Right atrium auricular region (tissue), 2 donors: Measurements from ENCODE around the gene FOXP1. TPM values are rescaled to one million over a fixed set of nuclear protein-coding genes. Genes with fewer than 3 reads are reported as not detected.
A peak's percentile ranks its signal among the peaks of the same experiment; 100 is the strongest.

Experiments
- DNase-seq: peaks from one replicate; pipeline ENCODE4 v3.0.0-alpha.2; 2019; ENCODE audit warnings: low spot score
- H3K27ac ChIP-seq, 2 donors: fragments of 200-600 bp; sonication (generic); 1 replicate in 1 of 2; 2 replicates in 1 of 2; pipeline ENCODE4 v1.5.1; 2016 to 2019
- H3K27me3 ChIP-seq, 2 donors: fragments of 200-600 bp; sonication (generic); one replicate each; pipeline versions ENCODE4 v1.5.1 to v1.6.0; 2017 to 2019
- H3K36me3 ChIP-seq: fragments of 200-600 bp; sonication (generic); one replicate; pipeline ENCODE4 v1.5.1; 2016
- H3K4me1 ChIP-seq, 2 donors: fragments of 200-600 bp; sonication (generic); one replicate each; pipeline versions ENCODE4 v1.5.1 to v1.6.0; 2017 to 2019
- H3K4me3 ChIP-seq, 2 donors: fragments of 200-600 bp; sonication (generic); 1 replicate in 1 of 2; 2 replicates in 1 of 2; pipeline ENCODE4 v1.5.1; 2017 to 2019; ENCODE audit warnings: mild to moderate bottlenecking in 1 of 2, moderate library complexity in 1 of 2
- H3K9me3 ChIP-seq, 2 donors: fragments of 200-600 bp; sonication (generic); one replicate each; pipeline ENCODE4 v1.5.1; 2019
- CTCF ChIP-seq, 2 donors: fragments of 200-600 bp; sonication (generic); IDR thresholded peaks; one replicate each; pipeline ENCODE4 v1.5.1; 2019; ENCODE audit warnings: antibody characterized with exemption in 2 of 2
- total RNA-seq, 2 donors: library from RNA; depleted of rRNA; stranded (reverse); fragments of >200 nt; gene quantifications; one replicate each; pipeline ENCODE4 v1.1.0, GENCODE V29; 2016

The FOXP1 gene
- total RNA-seq, 2 donors from 2014 or later: 39.2 to 59.0 TPM

GRCh38 chr3:71444028-71444860, 139.3 kb downstream of the FOXP1 start:
- H3K36me3 ChIP-seq: no peaks in the 10 kb centered on the region
- no peaks in the 10 kb centered on the region for H3K9me3 ChIP-seq
- peaks cover 0 to 39% of the 10 kb centered on the region in 2 donors for H3K4me1 ChIP-seq
- no peak for DNase-seq
- no peak overlapping the region for H3K4me3 ChIP-seq
- no peaks in the 10 kb centered on the region for H3K27me3 ChIP-seq
- H3K27ac ChIP-seq: peak overlapping the region; percentile 42 to 46
- TF ChIP-seq CTCF (IDR thresholded peaks at IDR 0.05): no peak

DNA sequence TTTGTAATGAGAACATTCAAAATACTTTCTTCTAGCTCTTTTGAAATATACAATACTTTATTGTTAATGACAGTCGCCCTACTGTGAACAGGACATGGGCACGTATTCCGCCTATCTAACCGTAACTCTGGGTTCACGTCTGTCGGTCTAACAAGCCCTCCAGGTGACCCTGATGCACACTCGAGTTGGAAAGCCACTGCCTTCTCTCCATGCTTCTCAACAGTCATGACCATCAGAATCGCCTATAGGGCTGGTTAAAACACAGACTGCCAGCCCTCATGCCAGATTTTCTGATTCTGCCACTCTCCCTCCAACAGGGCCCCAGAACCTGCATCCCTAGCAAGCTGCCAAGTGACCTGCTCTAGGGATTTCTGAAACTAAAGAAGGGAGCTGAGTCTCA, 140.2 kb downstream of the FOXP1 start:
- peak overlapping the region; percentile 42 to 46 for H3K27ac ChIP-seq
- H3K4me3 ChIP-seq: no peak overlapping the region
- H3K4me1 ChIP-seq: peaks cover 0 to 39% of the 10 kb centered on the region in 2 donors
- no peaks in the 10 kb centered on the region for H3K36me3 ChIP-seq
- H3K9me3 ChIP-seq: no peaks in the 10 kb centered on the region
- no peak for DNase-seq
- TF ChIP-seq CTCF (IDR thresholded peaks at IDR 0.05): no peak
- H3K27me3 ChIP-seq: no peaks in the 10 kb centered on the region

DNA sequence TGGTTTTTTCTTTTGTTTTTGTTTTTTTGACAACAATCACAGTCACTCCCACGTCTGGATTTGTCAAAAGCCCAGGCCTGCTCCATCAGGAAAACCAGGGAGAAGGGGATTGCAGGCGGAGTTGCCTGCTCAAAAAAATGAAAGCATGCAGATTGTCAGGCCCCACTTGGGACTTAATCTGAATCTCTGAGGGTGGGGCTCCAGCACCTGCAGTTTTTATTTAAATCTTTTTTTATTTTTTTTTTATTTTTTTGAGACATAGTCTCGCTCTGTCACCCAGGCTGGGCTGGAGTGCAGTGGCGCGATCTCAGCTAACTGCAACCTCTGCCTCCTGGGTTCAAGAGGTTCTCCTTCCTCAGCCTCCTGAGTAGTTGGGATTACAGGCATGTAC, 140.9 kb downstream of the FOXP1 start:
- peaks cover 0 to 39% of the 10 kb centered on the region in 2 donors for H3K4me1 ChIP-seq
- no peak for TF ChIP-seq CTCF (IDR thresholded peaks at IDR 0.05)
- H3K4me3 ChIP-seq: no peak overlapping the region
- H3K9me3 ChIP-seq: no peaks in the 10 kb centered on the region
- no peaks in the 10 kb centered on the region for H3K36me3 ChIP-seq
- DNase-seq: no peak
- H3K27me3 ChIP-seq: no peaks in the 10 kb centered on the region
- H3K27ac ChIP-seq: no peak overlapping the region

DNA sequence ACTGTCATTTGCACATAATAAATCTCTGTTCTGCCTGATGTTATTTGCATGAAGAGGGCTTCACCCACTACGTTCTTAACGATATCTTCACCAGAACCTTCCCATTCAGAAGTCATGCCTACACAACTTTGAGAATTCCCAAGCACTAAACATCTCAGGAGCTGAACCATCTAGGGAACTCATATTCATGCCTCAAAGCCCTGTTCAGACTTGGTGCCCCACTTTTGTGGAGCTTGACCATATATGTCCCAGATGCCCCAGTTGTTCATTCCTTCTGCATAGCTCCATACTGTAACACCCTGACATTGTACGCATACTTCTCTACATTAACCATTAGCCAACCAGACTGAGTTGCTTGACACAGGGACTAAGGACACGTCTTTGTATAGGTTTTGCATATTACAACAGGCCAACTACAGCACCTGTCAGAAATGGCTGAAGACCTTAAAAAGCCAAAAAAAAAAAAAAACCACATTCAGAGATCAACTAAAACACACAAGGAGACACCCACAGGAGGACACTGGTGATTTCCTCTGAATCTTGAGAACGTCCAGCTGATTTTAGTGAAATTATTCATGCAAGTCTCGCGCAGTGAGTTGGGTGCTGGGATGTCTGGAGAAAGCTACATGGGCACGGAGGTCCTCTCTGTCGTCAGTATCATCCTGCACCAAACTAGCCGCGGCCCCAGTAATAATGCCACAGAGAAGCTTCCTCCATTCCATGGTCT, 141.4 kb downstream of the FOXP1 start:
- no peak for TF ChIP-seq CTCF (IDR thresholded peaks at IDR 0.05)
- no peak overlapping the region for H3K4me3 ChIP-seq
- H3K4me1 ChIP-seq: peaks cover 0 to 39% of the 10 kb centered on the region in 2 donors

GRCh38 chr3:71441217-71441924, 142.2 kb downstream of the FOXP1 start:
- Histone ChIP-seq H3K27me3 (no peaks in the 10 kb centered on the region), H3K9me3 (no peaks in the 10 kb centered on the region), H3K4me3 (no peak overlapping the region), H3K4me1 (peaks cover 0 to 39% of the 10 kb centered on the region in 2 donors), H3K36me3 (no peaks in the 10 kb centered on the region), H3K27ac (no peak overlapping the region)
- DNase-seq: no peak
- no peak for TF ChIP-seq CTCF (IDR thresholded peaks at IDR 0.05)

More for the DNA sequence above, 141.4 kb downstream of the FOXP1 start:
- no peak overlapping the region for H3K27ac ChIP-seq
- H3K36me3 ChIP-seq: no peaks in the 10 kb centered on the region
- no peak for DNase-seq
- H3K27me3 ChIP-seq: no peaks in the 10 kb centered on the region
- H3K9me3 ChIP-seq: no peaks in the 10 kb centered on the region
